HG02763 (cell line): ENCODE data around the gene LRRFIP1.
A peak's percentile ranks its signal among the peaks of the same experiment; 100 is the strongest.
"Not testable (repeated sequence)": the region's sequence is repeated elsewhere in the genome, so short reads cannot be mapped to it uniquely, and the experiment has no call there.

Experiments
- ATAC-seq: cut with Tn5 transposase; IDR thresholded peaks from one replicate; pipeline ENCODE4 v1.9.1; 2021; ENCODE audit warnings: mild to moderate bottlenecking, moderate library complexity; ENCODE audit not compliant: unreplicated experiment

Gene LRRFIP1

DNA sequence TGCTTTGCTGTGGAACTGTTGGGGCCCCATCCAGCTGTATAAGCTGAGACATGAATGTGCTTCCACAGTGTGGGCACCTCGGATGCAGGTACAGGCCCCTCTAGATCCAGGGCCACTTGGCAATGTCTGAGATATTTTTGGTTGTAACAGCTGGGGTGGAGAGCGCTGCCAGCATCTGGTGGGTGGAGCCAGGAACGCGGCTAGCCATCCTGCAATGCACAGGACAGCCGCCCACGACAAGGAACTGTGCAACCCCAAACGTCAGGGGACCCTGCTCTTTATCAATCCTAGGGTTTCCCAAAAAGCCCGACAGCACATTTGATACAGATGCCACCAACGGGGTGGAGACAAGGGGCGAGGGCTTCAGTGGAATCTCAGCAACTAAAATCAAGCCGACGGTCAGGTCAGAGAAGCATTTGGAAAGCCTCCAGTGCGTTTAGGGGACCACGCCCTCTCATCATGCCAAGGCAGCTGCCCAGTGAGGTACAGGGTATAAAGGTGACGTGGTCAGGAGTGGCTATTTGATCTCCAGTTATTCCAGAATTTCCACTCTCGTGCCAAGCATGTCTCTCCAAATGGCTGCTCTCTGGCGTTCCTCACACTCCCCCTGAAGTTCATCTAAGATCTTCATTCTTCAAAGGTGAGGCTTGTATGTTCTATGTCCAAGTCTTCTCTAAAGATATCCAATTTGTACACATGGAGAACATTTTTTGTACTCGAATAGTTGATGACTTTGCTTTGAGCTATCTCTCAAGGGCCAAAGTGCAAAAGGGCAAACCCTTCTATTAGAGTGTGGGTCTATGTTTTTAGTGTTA lies 55.7 kb downstream of the LRRFIP1 start:
- no peak for ATAC-seq

DNA sequence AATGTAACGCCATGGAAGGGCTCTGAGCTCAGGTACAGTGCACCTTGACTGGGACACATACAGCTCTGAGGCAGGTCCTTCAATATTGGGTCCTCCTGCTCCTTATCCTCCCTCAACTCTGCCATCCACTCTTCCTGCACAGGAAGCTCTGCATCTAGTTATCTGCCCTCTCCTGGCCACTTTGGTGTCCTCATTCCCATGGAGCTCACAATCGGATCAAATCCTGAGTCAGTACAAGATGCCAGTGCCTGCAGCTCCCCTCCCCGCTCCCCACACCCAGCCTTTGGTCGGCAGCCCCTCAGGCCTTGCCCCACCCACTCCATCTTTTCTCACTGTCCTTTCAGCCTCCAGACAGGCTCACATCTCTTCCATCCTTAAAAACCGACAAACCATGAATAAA lies 58.0 kb downstream of the LRRFIP1 start:
- ATAC-seq = no peak

DNA sequence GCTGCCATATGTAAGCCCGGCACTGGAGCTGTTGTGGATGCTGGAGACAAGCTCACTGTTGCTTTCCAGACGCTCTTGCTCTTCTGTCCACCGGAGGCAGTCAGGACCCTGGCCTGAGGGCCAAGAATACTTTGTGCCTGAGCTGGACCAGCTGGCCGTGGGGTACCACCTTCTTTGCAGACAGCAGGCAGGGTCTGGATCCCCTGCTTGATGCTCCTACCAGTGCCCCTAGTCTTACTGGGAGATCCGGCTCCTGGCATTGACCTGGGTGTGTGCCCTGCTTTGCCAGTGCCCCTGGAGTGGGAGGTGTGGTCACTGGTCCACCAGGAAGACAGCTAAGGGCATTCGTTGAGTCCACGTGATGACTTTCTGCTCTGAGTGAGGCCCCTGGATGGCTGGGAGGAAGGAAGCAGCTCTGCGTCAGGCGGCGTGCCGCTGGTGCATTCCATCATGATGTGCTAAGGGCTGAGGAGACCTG lies 59.3 kb downstream of the LRRFIP1 start:
- no peak for ATAC-seq

DNA sequence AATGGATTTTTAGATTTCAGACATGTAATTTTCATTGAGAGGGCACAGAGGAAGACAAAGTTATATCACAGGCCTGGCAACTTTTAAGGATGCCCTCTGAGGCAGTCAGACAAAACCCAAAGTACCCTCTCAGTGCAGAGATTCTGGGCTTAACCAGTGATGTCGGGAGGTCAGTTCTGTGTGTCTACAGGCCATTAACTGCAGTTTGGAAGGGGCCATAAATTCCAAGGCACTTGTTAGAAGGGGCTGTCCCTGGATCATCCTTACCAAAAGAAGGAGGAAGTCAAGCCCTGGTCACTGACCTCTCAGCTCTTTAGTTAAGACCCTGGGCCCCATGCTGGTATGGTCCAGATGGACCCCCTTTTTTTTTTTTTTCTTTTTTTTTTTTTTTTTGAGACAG lies 60.7 kb downstream of the LRRFIP1 start:
- no peak for ATAC-seq

DNA sequence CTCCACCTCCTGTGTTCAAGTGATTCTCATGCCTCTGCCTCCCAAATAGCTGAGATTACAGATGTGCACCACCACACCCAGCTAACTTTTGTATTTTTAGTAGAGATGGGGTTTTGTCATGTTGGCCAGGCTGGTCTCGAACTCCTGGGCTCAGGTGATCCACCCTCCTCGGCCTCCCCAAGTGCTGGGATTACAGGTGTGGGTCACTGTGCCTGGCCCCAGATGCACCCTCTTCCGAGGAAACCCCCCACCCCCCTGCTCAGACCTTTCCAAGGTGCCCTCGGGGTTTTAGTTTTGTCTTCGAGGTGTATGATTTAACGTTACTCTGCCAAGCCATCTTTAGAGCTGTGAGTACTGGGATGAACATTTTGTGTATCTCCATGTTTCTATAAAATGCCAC lies 61.2 kb downstream of the LRRFIP1 start:
- ATAC-seq = not testable (repeated sequence)

DNA sequence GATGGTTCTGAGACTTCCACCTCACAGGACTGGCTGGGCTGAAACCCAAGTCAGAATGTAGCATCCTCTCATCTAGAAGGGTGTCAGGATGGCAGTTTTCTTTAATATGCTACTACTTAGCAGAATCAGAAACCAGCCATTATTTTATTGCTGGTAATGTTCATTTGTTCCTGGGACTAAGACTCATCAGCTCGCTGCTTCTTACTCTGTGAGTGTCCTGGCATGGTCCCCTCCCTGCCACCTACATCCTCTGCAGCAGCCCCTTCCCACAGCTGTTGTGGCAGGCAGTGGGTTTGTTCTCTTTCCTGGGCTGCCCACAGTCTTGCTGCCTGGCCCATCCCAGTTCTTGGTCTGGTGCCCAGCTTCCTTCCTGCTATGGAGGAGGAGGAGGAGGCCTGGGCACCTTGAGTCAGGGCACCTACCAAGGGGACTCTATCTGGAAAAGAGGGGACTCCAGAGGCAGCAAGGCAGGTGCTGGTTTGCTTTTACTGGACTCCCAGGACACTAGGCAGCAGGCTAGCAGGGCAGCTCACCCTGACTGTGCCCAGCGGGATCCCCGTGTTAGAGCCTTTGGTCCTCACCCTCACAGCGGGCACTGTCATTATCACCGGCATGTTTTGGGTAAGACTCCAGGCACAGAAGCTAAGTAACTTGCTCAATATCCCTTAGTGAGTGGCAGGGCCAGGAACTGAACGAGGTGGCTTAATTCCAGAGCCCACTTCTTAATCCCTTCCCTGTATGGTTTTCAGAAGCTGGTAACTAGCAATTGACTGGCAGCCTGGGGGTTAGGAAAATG lies 62.1 kb downstream of the LRRFIP1 start:
- ATAC-seq = no peak

DNA sequence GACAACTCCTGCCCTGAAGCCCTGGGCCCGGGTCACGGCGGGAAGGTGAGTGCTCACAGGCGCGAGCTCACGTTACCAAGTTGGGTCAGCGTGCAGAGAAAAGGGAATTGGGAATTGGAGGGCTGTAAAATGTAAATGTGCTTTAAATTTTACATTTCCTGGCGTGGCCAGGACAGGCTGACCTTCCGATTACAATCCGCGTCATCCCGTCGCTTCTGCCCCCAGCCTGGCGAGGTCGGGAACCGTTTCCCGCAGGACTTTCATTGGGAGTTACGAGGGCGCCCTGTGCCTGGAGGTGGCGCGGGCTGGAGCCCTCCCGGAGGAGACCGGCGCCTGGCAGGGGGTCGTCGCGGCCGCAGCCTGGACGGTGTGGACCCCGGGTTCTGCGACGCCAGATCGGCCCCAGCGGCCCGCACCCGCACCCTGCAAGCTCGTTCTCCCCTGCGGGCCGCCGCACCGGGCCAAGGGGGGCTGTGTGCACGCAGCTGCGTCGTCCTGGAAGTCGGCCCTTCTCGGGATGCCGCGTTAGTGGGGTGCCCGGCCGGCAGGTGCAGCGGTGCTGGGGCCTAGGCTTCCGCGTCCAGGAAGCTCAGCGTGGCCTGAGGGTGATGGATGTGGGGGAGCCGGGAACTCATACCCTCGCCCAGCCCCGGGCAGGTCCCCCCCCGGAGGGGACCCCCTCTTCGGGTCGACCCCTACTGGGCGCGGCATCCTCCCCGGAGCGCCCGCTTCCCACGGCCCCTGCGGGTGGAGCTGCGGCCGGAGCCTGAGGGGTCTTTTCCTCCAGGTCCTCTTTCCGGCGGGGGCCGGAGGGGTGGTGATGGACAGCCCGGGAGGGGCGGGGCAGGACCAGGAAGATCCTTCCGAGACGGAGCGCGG lies 63.9 kb downstream of the LRRFIP1 start:
- ATAC-seq = peak; percentile 41

DNA sequence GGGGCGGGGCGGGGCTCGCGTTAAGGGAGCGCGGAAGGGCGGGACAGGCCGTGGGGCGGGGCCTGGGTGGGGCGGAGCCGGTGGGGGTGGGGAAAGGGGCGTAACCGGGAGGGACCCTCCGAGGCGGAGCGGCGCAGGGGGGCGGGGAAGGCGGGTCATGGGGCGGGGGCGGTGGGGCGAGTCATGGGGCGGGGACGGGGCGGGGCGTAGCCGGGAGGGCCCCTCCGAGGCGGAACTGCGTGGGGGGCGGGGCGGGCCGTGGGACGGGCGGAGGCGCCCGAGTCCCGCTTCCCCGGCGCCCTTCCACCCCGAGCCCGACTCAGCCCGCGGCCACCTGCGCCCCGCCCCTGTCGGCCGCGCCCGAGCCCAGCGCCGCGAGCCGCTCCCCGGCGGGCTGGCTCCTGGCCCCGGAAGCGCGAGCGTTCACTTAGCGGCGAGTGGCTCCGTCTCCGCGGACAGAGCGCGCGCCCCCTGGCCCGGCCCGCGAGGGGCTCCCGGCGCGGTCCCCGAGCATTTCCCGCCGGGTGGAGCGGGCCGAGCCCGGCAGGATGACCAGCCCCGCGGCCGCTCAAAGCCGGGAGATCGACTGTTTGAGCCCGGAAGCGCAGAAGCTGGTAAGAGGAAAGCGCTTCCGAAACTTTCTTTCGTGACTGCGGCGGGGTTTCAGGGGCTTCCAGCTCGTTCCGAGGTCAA lies 64.7 kb downstream of the LRRFIP1 start:
- ATAC-seq = peak; percentile 60

DNA sequence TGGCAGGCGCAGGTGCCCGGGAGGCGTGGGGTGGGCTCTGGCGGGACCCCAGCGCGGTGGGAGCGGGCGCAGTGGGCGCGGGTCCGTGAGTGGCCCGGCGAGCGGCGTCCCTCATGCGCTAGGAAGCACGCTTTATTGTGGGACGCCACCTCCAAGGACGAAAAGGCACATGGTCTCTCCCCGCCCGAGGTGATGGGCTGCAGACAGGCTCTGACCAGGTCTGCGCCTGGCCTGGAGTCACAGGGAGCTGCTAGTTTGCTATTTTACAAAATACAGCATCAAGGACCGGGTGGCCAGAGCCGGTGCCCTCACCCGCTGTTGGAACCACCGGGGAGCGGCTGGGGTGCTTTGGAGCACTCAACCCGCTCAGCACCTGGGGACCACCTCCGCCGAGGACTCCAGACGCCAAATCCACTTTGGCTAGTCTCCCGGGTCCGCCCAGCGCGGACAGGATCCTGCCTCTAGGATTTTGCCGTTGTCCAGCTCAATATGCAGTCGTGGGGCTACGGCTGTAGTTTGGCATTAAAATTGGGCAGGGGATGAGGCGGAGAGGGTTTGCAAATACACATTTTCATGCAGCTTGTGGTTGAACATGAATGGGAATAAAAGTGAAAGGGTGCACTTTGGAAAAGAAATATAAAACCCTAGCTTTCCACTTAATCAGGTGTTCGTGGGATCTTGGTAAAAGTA lies 65.4 kb downstream of the LRRFIP1 start:
- ATAC-seq = no peak

DNA sequence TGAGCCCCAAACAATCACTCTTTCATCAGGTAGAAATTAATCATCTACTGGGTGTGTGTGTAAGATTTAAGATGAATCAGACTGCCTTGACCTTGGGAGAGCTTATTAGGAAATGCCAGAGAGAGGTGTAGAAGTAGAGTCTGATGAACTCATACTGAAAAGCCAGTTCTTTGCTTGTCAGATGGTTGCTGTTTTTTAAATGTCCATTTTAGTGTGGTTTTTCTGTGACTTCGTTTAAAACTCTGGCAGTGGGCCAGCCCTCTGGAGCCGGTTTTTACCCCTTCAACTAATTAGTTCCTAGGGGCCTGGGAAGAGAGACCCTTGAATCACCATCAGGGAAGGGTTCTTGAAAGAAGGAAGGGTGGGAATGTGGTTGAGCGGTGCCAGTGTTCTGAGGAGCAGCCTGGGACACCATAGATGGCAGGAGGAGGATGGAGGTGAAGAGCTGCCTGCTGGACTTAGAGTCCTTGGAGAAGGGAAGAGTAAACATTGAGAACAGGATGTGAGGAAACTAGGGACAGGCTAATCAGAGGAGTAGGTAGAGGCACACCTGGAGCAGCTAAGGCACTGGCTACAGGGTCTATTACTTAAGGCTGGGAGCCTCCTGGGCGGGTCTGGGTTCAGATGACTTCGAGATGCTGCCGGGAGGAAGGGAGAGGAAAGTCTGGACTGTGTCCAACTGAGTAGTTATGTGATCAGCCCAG lies 66.1 kb downstream of the LRRFIP1 start:
- ATAC-seq = no peak

DNA sequence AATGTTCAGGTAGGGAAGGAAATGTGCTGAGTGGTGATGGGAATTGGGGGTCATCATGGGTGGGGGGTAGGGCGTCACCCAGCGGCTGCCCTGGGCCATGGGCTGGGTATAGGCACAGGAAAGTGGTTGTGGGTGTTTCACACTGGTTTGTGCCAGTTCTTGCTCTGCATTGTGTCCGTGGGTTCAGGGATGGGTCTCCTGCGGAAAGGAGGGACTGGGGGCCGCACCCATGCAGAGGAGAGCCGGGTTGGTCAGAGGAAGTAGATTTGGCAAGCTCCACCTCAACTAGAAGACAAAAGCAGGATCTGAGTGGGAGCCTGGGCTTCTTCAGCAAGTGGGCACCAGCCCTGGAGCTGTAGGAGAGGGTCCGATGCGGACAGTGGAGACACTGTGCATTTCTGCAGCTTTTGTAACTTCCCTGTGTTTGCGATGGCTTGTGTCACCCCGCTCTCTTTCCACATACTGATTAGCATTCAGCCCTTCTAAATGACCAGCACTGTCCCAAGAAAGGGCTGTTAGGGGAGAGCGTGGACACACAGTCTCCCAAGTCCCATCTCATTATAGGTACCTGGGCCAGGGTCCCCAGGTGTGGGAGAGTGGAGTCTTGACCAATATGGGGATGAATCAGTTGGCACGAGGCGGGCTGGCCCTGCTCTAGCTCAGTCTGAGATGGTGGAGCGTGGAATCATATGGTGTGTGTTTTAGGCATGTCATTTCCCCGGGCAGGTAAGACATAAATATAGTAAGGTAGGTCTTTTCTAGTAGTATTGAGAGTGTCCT lies 67.2 kb downstream of the LRRFIP1 start:
- no peak for ATAC-seq

DNA sequence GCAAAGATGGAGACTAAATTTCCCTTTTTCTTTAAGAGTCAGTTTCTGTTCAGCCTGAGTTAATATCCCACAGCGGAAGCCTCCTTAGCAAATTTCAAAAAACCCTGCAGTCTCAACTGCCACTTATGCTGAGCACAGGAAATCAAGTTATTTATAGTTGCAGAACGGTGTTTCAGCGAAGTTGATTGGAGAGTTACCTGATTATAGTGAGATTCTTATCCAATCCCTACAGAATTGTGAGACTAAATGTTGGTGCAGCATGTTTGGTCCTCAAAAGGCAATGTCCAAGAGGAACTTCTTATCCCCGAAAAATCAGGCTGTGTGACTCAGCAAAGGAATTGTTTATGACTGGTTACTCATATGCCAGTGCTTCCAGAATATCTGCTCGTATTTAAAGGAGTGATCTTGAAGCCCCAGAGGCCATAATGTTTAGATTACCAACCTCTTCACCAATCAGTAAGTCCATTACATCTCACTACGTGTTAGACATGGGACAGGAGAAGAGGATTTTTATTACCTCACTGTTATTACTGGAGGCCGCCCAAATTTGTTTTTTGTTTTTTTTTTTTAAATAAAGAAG lies 67.9 kb downstream of the LRRFIP1 start:
- no peak for ATAC-seq

DNA sequence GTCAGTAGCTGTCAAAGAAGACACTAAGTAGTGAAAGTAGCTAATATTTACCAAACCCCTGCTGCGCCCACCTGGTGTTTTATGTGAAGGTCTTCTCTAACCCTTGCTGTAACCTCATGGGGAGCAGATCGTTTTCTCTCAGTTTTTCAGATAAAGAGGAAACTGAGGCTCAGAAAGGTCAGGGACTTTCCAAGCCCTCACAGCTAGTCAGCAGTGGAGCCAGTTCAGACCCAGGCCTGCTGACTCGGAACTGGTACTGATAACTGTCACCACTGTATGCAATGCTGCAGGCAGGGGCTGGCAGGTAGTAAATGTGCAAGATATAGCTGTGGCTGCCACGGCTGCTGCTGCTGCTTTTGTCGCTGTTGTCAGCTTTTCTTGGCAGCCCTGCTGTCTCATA lies 69.1 kb downstream of the LRRFIP1 start:
- no peak for ATAC-seq

DNA sequence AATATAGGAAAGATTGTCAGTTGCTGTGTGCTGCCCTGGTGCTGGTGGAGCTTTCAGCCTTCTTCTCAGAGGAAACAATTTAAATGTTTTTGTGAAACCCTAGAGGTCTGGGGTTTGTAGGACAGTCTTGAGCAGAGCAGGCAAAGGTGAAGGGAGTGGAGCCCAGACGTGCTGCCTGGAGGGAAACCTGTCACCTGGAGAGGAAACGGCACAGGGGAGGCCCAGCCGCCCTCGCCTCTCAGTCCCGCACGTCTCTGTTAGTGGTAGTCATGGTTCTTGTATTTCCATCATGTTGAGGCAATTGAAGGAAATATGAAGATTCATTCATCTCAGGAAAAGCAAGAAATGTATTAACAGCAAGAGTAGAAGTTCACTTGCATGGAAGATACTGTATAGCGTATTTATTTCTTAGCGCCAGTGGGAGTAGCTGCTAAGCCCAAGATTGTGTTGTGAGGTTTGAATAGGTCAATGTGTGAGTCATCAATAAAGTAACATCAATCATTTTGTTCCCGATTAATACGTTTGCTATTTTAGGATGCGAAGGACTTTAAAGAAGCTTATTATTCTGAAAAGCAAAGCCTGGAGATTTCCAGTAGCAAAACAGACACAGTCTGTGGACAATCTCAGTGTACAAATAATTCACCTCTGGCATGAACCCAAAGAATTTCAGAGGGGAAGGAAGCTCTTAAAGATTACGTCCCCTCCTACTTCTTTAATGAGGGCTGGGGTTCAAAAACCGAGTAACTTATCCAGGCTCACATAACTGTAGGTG lies 70.4 kb downstream of the LRRFIP1 start:
- ATAC-seq = no peak

DNA sequence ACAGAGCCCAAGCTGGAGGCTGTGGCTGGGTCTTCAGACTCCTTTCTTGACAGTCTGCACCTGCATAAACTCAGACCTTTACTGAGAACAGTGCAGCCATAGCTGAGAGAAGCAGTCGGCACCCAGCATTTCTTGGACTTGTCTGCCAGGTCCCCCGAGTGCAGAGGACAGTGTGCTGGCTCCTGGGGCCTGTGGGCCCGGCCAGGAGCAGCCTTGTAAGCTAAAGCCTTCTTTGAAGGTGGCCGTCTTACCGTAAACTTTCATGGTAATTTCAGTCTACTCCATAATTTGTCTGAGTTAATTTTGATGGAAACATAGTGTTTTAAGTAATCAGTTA lies 70.9 kb downstream of the LRRFIP1 start:
- ATAC-seq = no peak

DNA sequence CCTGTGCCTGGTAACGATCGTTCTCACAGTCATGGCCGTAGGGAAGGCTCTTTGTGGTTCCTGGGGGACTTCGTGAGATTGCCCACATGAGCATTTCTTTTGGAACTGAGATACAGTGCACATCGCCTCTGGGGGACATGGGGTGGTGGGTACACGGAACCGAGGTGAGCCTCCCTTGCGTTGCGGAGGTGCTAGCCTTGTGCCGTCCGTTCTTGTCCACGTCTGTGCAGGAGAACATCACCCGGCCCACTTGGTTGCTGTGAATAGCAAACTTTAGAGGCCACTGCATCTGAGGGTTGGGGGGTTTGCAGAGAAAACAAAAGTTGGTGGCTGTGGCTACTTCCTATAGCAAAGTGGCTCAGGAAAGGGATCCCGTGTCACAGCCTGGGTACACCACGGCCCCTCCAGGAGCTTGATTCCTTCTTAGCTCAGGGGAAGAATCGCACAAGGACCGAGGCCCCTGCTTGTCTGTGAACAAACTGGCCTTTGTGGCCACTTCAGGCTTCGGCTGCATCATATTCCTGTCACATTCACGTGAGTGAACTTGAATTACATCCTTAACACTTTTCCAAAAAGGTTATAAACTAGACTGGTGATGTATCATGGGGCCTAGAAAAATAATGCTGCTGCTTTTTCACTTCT lies 72.6 kb downstream of the LRRFIP1 start:
- ATAC-seq = no peak

DNA sequence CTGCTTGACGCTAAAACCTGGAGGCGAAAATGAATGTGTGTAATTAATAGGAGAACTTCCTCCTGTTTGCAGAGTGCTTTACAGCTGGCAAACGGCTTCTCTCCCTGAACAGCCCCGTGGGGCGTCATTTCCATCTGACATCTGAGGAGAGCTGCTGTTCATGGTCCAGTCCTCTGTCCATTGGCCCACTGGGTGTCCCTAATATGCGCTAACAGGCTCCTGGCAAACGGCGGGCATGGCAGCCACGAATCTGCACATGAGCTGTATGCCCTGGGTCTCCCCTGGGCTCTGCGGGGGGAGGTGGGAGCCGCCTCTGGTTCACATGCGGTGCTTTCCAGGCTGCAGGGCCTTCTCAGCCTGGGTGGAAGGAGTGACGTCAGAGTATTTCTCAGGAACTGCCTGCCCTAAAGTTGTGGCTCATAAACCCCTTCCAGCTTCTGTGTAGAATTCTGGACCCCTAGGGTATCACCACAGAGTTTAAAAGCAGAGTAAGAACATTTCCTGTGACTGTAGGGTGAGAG lies 73.2 kb downstream of the LRRFIP1 start:
- no peak for ATAC-seq
